Measurements from ENCODE around the gene WNT6. TPM values are rescaled to one million over a fixed set of nuclear protein-coding genes. Genes with fewer than 3 reads are reported as not detected.
A peak's percentile ranks its signal among the peaks of the same experiment; 100 is the strongest.

Gene WNT6
- total and polyA plus RNA-seq, 2 experiments from 2014 or later = not detected

DNA sequence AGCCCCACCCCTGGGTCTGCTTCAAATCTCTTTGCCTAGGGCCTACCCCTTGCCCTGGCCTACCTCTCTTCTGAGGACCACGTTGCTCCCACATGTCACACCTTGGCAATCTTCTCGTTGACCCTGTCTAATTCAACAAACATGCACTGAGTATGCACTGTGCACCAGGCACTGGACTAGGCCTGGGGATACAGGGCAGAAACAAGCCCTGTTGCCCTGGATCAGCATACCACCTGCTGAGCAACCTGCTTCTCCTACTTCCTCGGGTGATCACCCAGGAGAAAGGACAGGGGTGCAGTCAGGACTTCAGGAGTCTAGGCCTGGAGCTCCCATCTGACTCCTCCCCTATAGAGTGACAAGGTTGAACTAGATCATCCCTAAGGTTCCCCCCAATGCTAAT, 30.8 kb downstream of the WNT6 start:
- no peaks in the 10 kb centered on the region for H3K9me2 ChIP-seq (ENCODE audit: insufficient read depth)
- no peaks in the 10 kb centered on the region for H3F3A ChIP-seq (ENCODE audit: insufficient read depth)
- H3K4me2 ChIP-seq (ENCODE audit: unreplicated experiment) = no peak overlapping the region
- no peaks in the 10 kb centered on the region for H3K36me3 ChIP-seq (ENCODE audit: low read depth)
- 67 to 70% methylated on average over 3 of the region's 3 CpGs for WGBS, 2 experiments (ENCODE audit: low coverage in 1 of 2, low lambda C conversion rate in 2 of 2, missing lambda C conversion rate in 2 of 2)
- no peaks in the 10 kb centered on the region for H3K79me2 ChIP-seq (ENCODE audit: insufficient read depth)
- H2AFZ ChIP-seq = no peak overlapping the region
- H3K27ac ChIP-seq = no peak overlapping the region
- DNase-seq = no peak
- H3K9ac ChIP-seq = no peak overlapping the region
- in situ Hi-C loops (cut with MboI) = no loop called here
- no peaks in the 10 kb centered on the region for H4K20me1 ChIP-seq (ENCODE audit: insufficient read depth)
- TF ChIP-seq EZH2phosphoT487 (IDR thresholded peaks at IDR 0.05; ENCODE audit: insufficient read depth, low read depth) (no peak), EZH2 (IDR thresholded peaks at IDR 0.05; ENCODE audit: insufficient read depth, poor library complexity, severe bottlenecking) (no peak)
- no peaks in the 10 kb centered on the region for H3K4me1 ChIP-seq (ENCODE audit: insufficient read depth)
- H3K27me3 ChIP-seq (replicated peaks; ENCODE audit: insufficient read depth) = peaks cover 23% of the 10 kb centered on the region
- H3K9me3 ChIP-seq (ENCODE audit: low read depth) = no peaks in the 10 kb centered on the region
- H3K4me3 ChIP-seq = no peak overlapping the region

DNA sequence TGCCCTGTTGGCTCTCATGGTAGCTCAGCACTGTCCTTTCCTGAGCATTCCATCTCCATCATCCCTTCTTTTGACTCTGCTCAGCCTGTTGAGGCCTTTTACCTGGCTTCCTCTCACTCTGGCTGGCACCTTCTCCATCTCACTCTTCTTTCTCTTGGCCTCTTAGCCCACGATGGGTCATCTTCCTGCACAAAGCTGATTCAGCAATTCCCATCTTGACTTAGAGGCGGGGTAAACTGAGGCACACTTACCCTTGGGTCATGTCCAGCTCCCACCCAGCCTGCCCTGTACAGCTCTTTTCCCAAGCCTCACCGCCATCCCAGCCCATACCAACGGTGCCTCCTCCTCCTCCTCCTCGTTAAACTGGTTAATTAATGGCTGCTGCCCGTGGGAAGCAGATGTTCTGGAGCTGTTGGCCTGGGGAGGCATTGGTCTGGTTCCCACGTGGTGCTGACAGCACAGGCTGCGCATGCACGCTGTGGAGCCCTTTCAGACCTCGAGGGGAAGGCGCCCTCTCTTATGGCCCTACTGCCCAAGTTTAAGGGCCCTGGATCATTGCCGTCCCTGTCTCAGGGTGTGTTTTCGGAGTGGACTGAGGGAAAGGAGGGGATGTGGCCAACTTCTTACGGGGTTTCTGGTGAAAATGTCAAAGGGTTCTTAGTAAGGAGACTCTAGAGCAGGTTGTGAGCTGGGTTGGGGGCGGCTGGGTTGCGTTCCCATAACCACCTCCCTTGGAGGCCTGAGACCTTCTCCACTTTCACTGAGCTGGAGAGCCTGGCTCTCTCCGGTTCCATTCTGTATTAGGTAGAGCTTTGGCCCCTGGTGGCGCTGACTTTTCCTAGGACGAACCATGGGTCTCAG, 31.9 kb downstream of the WNT6 start:
- Histone ChIP-seq H3K4me3 (no peak overlapping the region), H3K4me2 (ENCODE audit: unreplicated experiment) (no peak overlapping the region), H3K4me1 (ENCODE audit: insufficient read depth) (no peaks in the 10 kb centered on the region), H4K20me1 (ENCODE audit: insufficient read depth) (no peaks in the 10 kb centered on the region), H3K9me3 (ENCODE audit: low read depth) (no peaks in the 10 kb centered on the region), H3K9ac (no peak overlapping the region), H3K79me2 (ENCODE audit: insufficient read depth) (no peaks in the 10 kb centered on the region), H3K27ac (no peak overlapping the region), H3F3A (ENCODE audit: insufficient read depth) (no peaks in the 10 kb centered on the region), H3K27me3 (replicated peaks; ENCODE audit: insufficient read depth) (peaks cover 23% of the 10 kb centered on the region), H3K9me2 (ENCODE audit: insufficient read depth) (no peaks in the 10 kb centered on the region), H3K36me3 (ENCODE audit: low read depth) (no peaks in the 10 kb centered on the region), H2AFZ (no peak overlapping the region)
- DNase-seq = no peak
- TF ChIP-seq EZH2phosphoT487 (IDR thresholded peaks at IDR 0.05; ENCODE audit: insufficient read depth, low read depth) (no peak), EZH2 (IDR thresholded peaks at IDR 0.05; ENCODE audit: insufficient read depth, poor library complexity, severe bottlenecking) (no peak)
- 66 to 68% methylated on average over 19 of the region's 19 CpGs for WGBS, 2 experiments (ENCODE audit: low coverage in 1 of 2, low lambda C conversion rate in 2 of 2, missing lambda C conversion rate in 2 of 2)
- in situ Hi-C loops (cut with MboI) = no loop called here

DNA sequence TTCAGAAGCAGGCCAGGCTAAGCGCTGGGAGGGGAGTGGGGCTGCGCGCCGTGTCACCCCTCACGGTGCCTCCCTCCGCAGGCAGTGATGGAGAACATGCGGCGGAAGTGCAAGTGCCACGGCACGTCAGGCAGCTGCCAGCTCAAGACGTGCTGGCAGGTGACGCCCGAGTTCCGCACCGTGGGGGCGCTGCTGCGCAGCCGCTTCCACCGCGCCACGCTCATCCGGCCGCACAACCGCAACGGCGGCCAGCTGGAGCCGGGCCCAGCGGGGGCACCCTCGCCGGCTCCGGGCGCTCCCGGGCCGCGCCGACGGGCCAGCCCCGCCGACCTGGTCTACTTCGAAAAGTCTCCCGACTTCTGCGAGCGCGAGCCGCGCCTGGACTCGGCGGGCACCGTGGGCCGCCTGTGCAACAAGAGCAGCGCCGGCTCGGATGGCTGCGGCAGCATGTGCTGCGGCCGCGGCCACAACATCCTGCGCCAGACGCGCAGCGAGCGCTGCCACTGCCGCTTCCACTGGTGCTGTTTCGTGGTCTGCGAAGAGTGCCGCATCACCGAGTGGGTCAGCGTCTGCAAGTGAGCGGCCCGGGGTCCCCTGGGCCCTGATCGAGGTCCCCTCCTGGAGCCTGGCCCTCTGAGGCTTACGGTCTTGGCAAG, 33.2 kb downstream of the WNT6 start:
- Histone ChIP-seq H3K27ac (no peak overlapping the region), H3K9me3 (ENCODE audit: low read depth) (no peaks in the 10 kb centered on the region), H4K20me1 (ENCODE audit: insufficient read depth) (no peaks in the 10 kb centered on the region), H2AFZ (peak overlapping the region; percentile 29), H3K4me2 (ENCODE audit: unreplicated experiment) (peak overlapping the region; percentile 40), H3K27me3 (replicated peaks; ENCODE audit: insufficient read depth) (peaks cover 30% of the 10 kb centered on the region), H3K4me1 (ENCODE audit: insufficient read depth) (no peaks in the 10 kb centered on the region), H3K36me3 (ENCODE audit: low read depth) (no peaks in the 10 kb centered on the region), H3K4me3 (peak overlapping the region; percentile 57), H3F3A (ENCODE audit: insufficient read depth) (no peaks in the 10 kb centered on the region), H3K9ac (no peak overlapping the region), H3K79me2 (ENCODE audit: insufficient read depth) (no peaks in the 10 kb centered on the region), H3K9me2 (ENCODE audit: insufficient read depth) (no peaks in the 10 kb centered on the region)
- peak; percentile 76 for DNase-seq
- WGBS, 2 experiments (ENCODE audit: low coverage in 1 of 2, low lambda C conversion rate in 2 of 2, missing lambda C conversion rate in 2 of 2) = 7% methylated on average over 67 to 71 of the region's 72 CpGs
- TF ChIP-seq EZH2 (IDR thresholded peaks at IDR 0.05; ENCODE audit: insufficient read depth, poor library complexity, severe bottlenecking) = no peak
- in situ Hi-C loops (cut with MboI) = no loop called here

DNA sequence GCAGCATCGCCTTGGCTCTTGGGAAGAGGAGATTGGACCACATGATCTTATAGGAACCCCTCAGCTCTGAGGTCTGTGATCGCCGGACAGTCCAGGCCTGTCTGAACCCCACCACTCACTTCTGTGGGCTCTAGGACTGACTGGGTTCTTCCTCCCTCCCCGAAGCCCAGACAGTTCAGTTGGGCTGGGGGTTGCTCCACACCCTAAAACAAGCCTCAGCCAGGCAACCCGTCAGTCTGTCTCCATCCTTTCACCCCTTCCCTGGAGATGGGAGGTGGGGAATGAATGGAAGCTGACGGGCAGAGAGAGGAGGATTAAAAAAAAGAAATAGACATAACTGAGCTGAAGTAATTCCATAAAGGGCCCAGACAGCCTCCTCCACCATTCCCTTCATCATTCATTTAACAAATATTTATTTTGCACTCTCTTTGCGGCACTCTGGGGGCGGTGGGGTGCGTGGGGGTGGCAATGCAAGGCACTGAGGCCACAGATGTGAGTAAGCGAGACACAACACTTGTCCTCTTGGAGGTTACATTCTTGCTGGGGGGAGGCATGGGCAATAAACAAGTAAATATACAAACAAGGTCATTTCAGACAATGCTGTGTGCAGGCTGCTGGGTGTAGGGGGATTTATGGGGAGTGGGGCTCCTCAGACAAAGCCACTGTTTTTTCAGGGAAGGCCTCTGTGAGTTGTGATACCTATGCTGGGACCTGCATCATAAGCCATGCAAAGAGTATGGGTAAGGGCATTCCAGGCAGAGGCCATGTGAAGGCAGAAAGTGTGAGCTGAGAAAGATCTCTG, 33.9 kb downstream of the WNT6 start:
- no peak overlapping the region for H3K27ac ChIP-seq
- in situ Hi-C loops (cut with MboI) = no loop called here
- peaks cover 31% of the 10 kb centered on the region for H3K27me3 ChIP-seq (replicated peaks; ENCODE audit: insufficient read depth)
- TF ChIP-seq EZH2phosphoT487 (IDR thresholded peaks at IDR 0.05; ENCODE audit: insufficient read depth, low read depth) (no peak), EZH2 (IDR thresholded peaks at IDR 0.05; ENCODE audit: insufficient read depth, poor library complexity, severe bottlenecking) (no peak)
- DNase-seq = no peak
- H3K9ac ChIP-seq = no peak overlapping the region
- 73 to 74% methylated on average over 10 of the region's 10 CpGs for WGBS, 2 experiments (ENCODE audit: low coverage in 1 of 2, low lambda C conversion rate in 2 of 2, missing lambda C conversion rate in 2 of 2)
- peak overlapping the region; percentile 57 for H3K4me3 ChIP-seq
- H3K9me2 ChIP-seq (ENCODE audit: insufficient read depth) = no peaks in the 10 kb centered on the region
- H3K79me2 ChIP-seq (ENCODE audit: insufficient read depth) = no peaks in the 10 kb centered on the region
- H3K4me1 ChIP-seq (ENCODE audit: insufficient read depth) = no peaks in the 10 kb centered on the region
- H3K4me2 ChIP-seq (ENCODE audit: unreplicated experiment) = peak overlapping the region; percentile 40
- H3K9me3 ChIP-seq (ENCODE audit: low read depth) = no peaks in the 10 kb centered on the region
- H3K36me3 ChIP-seq (ENCODE audit: low read depth) = no peaks in the 10 kb centered on the region
- no peaks in the 10 kb centered on the region for H3F3A ChIP-seq (ENCODE audit: insufficient read depth)
- H4K20me1 ChIP-seq (ENCODE audit: insufficient read depth) = no peaks in the 10 kb centered on the region
- peak overlapping the region; percentile 29 for H2AFZ ChIP-seq
